Bronchial epithelial cell (primary cell): ENCODE measurements around the gene MAGI2. TPM values are rescaled to one million over a fixed set of nuclear protein-coding genes. Genes with fewer than 3 reads are reported as not detected.

ENCODE experiments used
- DNase-seq: peaks from one replicate; pipeline ENCODE4 v3.0.0-alpha.2; 2010; ENCODE audit warnings: low read depth
- FAIRE-seq: peaks from 2 replicates; lab custom pipeline; 2011; peaks lifted over from hg19 to GRCh38; lab: Jason Lieb, UNC
- H3K27me3 ChIP-seq: 2 replicates; pipeline ENCODE4 v1.5.1; 2011; ENCODE audit warnings: low read length; ENCODE audit not compliant: control insufficient read depth, insufficient read depth
- H3K36me3 ChIP-seq: 2 replicates; pipeline ENCODE4 v1.5.1; 2011; ENCODE audit warnings: low read length; ENCODE audit not compliant: control insufficient read depth, insufficient read depth
- H3K4me3 ChIP-seq: 2 replicates; pipeline ENCODE4 v1.5.1; 2011; ENCODE audit warnings: mild to moderate bottlenecking, low read depth, low read length, control low read depth
- total RNA-seq: library from RNA; depleted of rRNA; stranded (reverse); fragments of >200 nt; gene quantifications from 2 replicates; pipeline ENCODE4 v1.2.1, GENCODE V29; 2014
- TF ChIP-seq, protein P1 (sequence below): IDR thresholded peaks from 2 replicates; pipeline ENCODE4 v1.5.1; 2011; ENCODE audit warnings: mild to moderate bottlenecking, moderate library complexity, low read length, control low read depth, inconsistent platforms; ENCODE audit not compliant: insufficient read depth, severe bottlenecking

The MAGI2 gene
- total RNA-seq, 1 donor from 2014 or later, result 2.6 TPM

DNA sequence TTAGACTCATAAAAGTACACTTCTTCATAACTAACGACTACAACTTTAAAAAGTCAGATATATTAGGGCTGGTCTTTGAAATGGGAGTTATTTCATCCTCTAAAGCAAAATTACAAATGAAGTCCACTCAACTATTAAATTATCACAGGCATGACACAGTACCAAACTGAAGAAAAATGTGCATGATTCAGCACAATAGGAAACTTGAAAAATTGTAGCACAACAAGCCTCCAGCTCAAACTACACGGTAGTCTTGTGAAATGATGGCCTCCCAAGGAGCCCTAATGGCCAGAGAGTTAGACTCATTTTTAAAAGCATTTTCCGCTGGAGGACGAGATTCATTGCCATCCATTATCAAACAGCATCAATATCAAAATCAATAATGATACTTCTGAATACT, 76.4 kb downstream of the MAGI2 start:
- Histone ChIP-seq H3K27me3 (no peaks in the 10 kb centered on the region), H3K36me3 (no peaks in the 10 kb centered on the region), H3K4me3 (no peak overlapping the region)
- FAIRE-seq, result no peak
- TF ChIP-seq, protein P1, sequence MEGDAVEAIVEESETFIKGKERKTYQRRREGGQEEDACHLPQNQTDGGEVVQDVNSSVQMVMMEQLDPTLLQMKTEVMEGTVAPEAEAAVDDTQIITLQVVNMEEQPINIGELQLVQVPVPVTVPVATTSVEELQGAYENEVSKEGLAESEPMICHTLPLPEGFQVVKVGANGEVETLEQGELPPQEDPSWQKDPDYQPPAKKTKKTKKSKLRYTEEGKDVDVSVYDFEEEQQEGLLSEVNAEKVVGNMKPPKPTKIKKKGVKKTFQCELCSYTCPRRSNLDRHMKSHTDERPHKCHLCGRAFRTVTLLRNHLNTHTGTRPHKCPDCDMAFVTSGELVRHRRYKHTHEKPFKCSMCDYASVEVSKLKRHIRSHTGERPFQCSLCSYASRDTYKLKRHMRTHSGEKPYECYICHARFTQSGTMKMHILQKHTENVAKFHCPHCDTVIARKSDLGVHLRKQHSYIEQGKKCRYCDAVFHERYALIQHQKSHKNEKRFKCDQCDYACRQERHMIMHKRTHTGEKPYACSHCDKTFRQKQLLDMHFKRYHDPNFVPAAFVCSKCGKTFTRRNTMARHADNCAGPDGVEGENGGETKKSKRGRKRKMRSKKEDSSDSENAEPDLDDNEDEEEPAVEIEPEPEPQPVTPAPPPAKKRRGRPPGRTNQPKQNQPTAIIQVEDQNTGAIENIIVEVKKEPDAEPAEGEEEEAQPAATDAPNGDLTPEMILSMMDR, result no peak
- no peak for DNase-seq

GRCh38 chr7:79376299-79377025, 77.0 kb downstream of the MAGI2 start:
- TF ChIP-seq, protein P1, result no peak

DNA sequence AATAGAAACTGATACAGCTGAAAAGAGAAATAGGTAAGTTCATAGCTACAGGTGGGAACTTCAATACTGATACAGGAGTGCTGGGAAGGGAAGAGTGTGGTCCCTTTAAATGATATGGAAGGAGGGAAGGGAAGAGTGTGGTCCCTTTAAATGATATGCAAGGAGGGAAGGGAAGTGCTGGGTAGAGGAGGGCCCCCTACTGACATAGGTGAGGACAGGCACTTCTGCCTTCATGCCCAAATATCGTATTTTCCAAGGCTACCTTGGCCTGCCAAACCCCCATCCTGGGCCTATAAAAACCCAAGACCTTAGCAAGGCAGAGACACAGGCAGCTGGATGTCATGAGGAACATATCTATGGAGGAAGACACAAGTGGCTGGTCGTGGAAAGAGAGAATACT, 92.3 kb downstream of the MAGI2 start:
- FAIRE-seq (no peak), DNase-seq (no peak)
- TF ChIP-seq, protein P1, result peak; percentile 34
- Histone ChIP-seq H3K27me3 (no peaks in the 10 kb centered on the region), H3K36me3 (no peaks in the 10 kb centered on the region), H3K4me3 (no peak overlapping the region)

More at GRCh38 chr7:79376299-79377025, 77.0 kb downstream of the MAGI2 start:
- Histone ChIP-seq H3K27me3 (no peaks in the 10 kb centered on the region), H3K36me3 (no peaks in the 10 kb centered on the region), H3K4me3 (no peak overlapping the region)
- no peak for DNase-seq
- FAIRE-seq, result no peak

GRCh38 chr7:79359827-79360226, 93.6 kb downstream of the MAGI2 start:
- Histone ChIP-seq H3K4me3 (no peak overlapping the region), H3K36me3 (no peaks in the 10 kb centered on the region), H3K27me3 (no peaks in the 10 kb centered on the region)
- no peak for FAIRE-seq
- DNase-seq, result no peak
- TF ChIP-seq, protein P1, result no peak

DNA sequence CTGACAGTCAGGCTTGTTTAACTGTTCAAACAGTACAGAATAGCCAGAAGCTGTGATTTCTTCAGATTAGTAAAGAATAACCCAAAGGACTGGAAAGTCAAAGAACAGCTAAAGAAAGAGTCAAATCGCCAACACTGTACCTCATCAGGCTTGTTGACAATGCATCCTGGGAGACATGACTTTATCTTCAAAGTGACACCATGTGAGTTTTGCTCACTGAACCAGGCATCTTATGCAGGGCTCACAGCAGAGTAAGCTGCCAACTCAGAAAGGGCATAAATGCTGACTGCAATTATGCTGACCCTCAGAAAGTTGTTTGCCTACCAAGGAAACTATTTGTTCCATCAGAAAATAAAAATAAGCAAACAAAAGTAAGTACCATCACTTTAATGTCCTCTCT, 96.4 kb downstream of the MAGI2 start:
- no peak for FAIRE-seq
- Histone ChIP-seq H3K4me3 (no peak overlapping the region), H3K27me3 (no peaks in the 10 kb centered on the region), H3K36me3 (no peaks in the 10 kb centered on the region)
- DNase-seq, result no peak
- TF ChIP-seq, protein P1, result no peak
